Anterior cingulate cortex (tissue), 58 donors: ENCODE measurements around the gene LMBR1L.
"Not testable (repeated sequence)": the region's sequence is repeated elsewhere in the genome, so short reads cannot be mapped to it uniquely, and the experiment has no call there.

ENCODE experiments used
- DNase-seq, 58 donors: peaks; one replicate each; lab custom pipeline; 2025; lab: John Stamatoyannopoulos, UW

Gene LMBR1L

DNA sequence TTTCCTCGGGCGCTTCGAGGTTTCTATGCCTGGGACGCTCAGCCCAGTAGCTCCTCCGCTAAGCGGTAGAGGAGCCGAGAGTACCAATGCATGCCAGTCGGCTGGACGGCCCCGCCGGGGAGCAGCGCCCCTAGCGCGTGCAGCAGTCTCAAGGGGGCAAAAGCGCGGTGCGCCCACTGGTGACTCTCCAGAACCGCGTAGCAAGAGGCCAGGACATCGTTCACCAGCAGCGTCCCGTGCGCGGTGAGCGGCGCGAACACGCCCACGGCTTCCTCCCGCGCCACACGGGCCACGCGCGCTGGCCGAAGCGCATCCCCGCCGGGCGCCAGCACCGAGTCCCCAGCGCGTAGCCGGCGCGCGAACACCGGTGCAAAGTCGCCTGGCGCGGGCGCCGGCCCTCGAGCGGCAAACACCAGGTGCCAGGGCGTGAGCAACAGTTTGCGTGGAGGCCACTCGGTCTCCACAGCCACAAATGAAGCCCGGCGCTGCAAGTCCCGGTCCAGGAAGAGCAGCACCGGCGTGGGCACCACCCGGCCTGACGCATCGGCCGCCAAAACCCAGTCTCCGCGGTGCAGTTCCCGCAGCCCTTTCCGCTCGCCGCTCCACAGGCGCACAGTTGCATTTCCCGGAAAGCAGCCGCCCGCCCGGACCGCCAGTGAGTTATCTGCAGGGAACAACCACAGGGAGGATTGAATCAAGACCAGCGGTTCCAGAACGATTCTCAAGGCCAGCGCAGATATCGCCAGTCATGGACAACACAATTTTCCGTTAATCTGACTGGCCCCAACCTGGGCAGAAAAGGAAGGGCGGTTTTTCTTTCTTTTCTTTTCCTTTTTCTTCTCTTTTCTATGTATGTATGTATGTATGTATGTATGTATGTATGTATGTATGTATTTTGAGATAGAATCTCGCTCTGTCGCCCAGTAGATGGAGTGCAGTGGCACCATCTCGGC is 20.6 kb downstream of the LMBR1L start:
- peak in 14 of 58 donors; percentile 12 to 61 (median 26) for DNase-seq

DNA sequence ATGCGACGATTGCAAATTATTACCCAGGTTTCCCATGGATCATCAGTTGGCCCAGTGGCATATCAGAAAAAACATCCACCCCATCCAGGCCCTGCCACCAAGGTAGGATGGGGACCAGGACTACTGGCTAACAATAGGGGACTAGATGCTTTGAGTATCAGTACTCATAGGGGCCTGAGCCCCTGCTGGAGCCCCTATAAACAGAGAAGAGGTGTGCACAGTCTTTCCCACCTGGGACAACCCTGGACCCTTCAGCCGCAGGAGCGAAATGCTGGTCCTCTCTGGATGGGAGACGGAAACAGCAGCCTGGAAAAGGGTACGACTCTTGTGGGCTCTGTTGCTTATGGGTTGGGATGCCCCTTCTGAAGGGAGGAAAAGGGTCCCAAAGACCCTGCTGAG is 21.7 kb downstream of the LMBR1L start:
- no peak for DNase-seq

DNA sequence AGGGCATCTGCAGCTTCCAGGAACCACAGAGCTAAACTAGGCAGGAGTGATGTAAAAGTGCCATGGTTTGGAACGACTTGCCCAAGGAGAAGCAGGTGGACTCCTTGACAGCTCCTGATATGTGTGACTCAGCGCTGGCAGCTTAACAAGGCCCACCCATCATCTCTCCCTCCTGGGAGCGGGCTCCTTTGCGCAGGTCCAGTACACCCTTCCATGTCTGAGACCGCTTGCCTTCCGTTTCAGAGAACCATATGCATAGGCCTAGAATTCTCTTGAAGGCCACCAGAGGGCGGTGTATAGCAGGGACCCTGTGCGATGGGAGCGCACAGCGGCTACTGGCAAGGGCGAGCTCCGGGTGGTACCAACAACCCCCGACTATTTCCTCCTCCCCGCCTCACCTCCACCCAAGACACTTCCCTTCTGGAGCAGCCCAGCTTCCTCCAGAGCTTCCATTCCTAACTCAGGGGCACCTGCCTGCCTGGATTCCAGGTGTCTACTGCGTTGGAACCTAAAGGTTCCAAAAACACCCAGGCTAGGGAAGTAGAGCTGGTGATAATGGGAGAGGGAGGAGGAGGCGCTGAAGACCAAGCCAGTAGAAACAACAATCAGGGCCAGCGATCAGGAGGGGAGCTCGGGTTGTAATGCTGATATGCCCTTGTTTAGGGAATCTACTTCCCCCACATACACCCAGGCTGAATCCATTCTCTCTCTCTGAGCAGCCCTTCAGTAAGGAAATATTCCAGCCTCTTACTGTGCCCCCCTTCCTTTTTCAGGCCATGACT is 22.3 kb downstream of the LMBR1L start:
- DNase-seq, result peak in 57 of 58 donors; percentile 23 to 87 (median 68)

- no peak for DNase-seq
Measured at GRCh38 chr12:49086116-49086515, 24.5 kb downstream of the LMBR1L start.

DNA sequence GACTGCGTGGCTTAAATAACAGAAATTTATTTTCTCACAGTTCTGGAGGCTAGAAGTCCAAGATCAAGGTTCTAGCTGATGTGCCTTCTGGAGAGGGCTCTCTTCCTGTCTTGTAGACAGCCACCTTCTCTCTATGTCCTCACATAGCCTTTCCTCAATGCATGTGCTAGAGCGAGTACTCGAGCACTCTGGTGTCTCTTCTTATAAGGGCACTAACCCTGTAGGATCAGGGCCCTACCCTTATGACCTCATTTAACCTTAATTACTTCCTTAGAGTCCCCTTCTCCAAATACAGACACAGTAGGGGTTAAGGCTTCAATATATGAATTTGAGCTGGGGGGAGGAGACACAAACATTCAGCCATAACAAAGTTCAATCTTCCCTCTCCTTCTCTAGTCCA is 26.2 kb downstream of the LMBR1L start:
- no peak for DNase-seq

DNA sequence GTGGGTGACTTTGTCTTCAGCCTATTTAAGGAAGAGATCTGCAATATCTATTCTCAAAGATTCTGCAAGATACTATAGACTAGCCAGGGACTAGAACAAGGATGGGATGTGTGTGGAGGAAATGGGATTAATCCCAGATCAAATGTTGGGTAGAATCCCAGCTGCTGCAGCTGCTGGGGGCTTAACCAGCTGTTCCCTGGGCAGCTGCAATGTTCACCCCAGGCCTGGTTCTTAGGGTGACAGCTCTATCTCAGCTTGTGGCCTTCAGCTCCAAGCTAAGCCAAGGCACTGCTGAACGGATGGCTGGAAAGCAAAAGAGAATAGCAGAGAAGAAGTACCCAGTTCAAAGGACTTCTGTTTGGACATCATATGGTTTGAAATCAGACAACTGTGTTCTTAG is 30.9 kb downstream of the LMBR1L start:
- DNase-seq, result no peak

- DNase-seq, result no peak
Measured at GRCh38 chr12:49070971-49071370, 39.7 kb downstream of the LMBR1L start.

DNA sequence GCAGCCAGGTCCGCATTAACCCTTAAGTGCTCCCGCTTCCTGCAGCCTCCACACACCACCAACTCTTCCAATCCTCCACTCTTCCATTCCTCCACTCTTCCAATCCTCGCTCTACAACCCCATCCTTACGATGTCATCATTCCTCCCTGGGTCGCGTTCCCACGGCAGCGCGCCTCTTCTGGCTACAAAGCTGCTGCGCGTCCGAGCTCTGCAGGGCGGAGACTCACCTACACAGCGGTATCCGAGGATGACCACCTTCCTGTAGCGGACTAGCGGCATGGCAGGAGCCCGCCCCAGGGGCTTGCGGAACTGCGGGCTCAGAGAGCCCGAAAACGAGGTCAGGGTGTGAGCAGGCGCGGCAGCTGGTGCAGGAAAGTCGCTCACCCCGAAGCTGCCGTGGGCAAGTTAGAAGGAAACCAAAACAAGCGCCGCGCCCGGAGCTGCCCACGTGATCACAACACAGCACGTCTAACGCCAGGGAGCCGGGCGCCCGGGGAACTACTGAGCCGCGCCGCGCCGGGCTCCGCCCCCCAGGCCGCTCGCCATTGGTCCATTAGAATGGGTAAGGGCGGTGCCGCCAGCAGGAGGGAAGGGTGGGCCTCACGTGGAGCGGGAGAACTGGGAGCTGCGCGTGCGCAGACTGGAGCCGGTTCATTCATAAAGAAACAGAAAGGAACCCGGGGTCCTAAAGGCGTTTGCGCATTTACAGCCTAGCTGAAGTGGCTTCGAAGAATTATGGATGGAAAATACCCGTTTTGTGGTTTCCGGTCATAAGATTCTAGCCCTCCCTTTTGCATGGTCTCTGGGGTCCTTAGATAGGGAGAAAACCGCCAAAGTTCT is 40.9 kb downstream of the LMBR1L start, which contains the start of gene RHEBL1:
Gene RHEBL1, minus strand, starts transcription at position 473 of the 840 bp plus-strand sequence. Its CDS starts 194 bp downstream, at position 279.
- peak; percentile 72 to 100 (median 95) for DNase-seq

- peak in 6 of 58 donors; percentile 12 to 46 (median 30) for DNase-seq
Measured at GRCh38 chr12:49068879-49069506, 41.7 kb downstream of the LMBR1L start.

- DNase-seq, result no peak
Measured at GRCh38 chr12:49066120-49066519, 44.5 kb downstream of the LMBR1L start.

GRCh38 chr12:49064767-49065152 is 45.9 kb downstream of the LMBR1L start:
- no peak for DNase-seq

- not testable (repeated sequence) for DNase-seq
Measured at GRCh38 chr12:49061916-49062315, 48.7 kb downstream of the LMBR1L start.

DNA sequence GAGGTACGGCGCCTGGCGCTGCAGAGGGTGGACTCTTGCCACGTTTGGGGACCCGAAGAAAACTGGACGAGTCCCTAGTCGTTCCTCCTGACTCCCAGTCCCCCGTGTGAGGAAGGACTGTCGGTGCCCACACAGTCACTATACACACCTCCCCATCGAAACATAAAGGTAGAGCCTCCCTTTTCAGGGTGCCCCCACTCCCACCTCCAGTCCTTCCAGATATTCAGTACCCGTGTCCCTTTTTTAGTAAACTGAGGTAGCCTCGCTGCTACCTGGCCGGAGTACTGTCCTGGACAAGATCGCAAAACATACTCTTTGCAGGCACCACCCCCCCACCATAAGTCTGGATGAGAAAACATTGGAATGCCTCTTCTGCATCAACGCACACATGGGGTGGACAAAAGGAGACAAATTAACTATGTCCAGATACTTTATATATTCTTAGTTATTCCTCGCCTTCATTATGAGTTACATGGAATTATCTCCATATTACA is 49.4 kb downstream of the LMBR1L start:
- DNase-seq, result no peak

GRCh38 chr12:49060237-49061156 is 50.1 kb downstream of the LMBR1L start, which contains the start of gene KMT2D:
KMT2D (minus strand) TSS chr12:49060794; CDS start chr12:49055324, 5,470 bp downstream.
- peak; percentile 42 to 96 (median 88) for DNase-seq

- DNase-seq, result peak in 2 of 58 donors; percentile 23 to 25
Measured at GRCh38 chr12:49059299-49060171, 51.1 kb downstream of the LMBR1L start.

DNA sequence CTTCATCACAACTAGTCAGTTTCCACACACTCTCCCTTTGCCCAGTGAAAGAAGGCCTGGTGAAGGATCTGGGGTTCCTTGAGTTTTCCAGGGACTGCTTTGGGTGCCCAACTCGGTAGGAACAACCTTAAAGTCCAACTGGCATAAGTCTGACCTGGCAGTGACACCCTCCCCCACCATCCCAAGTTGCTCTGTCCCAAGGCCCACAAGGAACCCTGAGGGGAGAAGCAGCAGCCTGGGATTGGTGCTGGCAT is 51.7 kb downstream of the LMBR1L start:
- DNase-seq, result no peak

DNA sequence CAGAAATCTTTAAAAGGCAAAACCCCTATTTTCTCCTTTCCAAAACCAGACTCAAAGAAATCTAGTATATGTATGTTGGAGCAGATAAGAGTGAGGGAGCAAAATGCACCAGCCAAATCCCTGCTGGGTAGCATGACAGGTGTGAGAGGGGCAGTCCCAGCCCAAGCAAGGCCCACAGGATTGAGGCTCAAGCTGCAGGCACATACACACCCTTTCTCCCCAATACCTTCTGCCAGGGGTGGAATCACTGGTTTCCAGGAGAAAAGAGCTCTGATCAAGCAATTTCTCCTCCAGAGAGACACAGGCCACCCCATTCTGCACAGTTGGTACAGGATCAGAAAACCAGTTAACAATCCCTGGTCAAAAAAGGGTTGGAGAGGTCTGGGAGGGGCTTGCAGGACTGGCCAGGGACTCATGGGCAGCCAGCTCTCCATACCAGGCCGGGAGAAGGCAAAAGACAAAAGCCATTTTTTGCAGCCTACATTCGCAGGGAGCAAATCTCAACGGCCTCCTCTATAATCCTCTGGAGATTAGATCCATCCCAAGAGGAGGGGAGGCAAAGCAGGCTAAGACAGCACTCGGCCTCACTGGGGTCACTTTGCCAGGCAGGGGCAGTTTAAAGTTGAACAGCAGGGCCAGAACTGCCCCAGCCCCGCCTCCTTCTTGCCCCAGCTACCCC is 52.1 kb downstream of the LMBR1L start:
- DNase-seq, result no peak
